GM19238 (cell line): ENCODE results near the gene MDFI.

Experiments
- DNase-seq: peaks from one replicate; pipeline ENCODE4 v3.0.0; 2011; ENCODE audit warnings: low spot score; ENCODE audit not compliant: insufficient read length

MDFI gene

DNA sequence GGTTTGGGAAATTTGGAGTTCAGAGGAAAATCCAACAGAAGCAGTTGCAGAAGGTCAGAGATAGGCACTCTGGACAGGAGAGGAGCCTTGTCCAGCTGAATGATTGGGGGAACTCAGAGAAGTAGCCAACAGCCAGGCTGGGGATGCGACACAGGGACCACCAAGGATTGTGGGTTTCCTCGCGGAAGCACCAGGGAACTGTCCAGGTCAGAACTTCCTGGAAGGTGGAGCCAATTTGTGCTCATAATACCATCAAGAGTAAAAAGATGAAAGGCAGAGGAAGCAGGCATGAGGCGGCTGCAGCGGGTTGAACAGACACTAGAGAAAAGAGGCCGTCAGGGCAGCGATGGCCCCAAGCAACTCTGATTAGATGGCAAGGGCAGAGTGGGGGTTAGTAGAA is 33.7 kb downstream of the MDFI start:
- no peak for DNase-seq

- no peak for DNase-seq
Measured at GRCh38 chr6:41672816-41673703, 34.8 kb downstream of the MDFI start.

- no peak for DNase-seq
Measured at GRCh38 chr6:41673704-41674000, 35.4 kb downstream of the MDFI start.

- no peak for DNase-seq
Measured at GRCh38 chr6:41674231-41675000, 36.1 kb downstream of the MDFI start.

GRCh38 chr6:41675176-41675775 is 37.0 kb downstream of the MDFI start:
- no peak for DNase-seq

- no peak for DNase-seq
Measured at GRCh38 chr6:41675992-41676391, 37.7 kb downstream of the MDFI start.

DNA sequence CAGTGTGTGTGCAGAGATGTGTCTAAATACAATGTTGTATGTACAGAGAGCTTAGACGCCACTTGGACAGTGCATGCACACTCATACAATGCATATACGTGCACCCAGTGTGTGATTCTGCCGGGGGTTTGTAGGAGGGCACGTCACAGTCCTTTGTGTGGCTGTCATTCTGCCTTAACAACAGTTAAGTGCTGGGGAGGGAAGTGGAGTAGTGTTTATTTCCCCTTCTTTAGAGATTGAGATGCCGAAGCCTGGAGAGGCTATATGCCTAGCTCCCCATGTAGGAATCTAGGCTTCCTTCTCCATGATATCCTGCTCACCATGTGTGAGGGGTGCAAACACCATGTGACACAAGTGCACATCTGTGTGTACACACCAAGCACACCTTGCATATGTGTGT is 38.2 kb downstream of the MDFI start:
- no peak for DNase-seq

- DNase-seq, result no peak
Measured at GRCh38 chr6:41677124-41677921, 39.1 kb downstream of the MDFI start.

DNA sequence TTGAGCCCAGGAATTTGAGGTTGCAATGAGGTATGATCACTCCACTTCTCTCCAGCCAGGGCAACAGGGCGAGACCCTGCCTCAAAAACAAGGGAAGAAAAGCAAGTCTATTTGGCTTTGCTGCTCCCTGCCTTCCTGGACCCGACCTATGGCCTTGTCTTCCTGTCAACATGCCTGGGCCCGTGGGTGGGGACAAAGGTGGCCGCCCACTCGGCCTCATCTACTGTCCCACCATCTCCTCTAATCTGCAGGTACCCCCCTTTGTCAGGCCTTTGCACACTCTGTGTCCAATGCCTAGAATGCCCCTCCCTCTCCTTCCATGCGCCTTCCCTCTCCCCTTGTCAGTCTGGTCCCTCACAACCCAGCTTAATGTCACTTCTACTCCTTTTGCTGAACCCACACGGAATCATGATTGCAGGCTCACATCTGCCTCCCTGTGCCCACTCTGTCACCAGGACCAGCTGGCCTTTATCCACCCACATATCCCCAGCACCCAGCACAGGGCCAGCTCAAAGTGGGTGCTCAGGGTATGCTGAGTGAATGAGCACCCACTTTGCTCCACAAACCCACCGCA is 40.3 kb downstream of the MDFI start:
- DNase-seq, result no peak

DNA sequence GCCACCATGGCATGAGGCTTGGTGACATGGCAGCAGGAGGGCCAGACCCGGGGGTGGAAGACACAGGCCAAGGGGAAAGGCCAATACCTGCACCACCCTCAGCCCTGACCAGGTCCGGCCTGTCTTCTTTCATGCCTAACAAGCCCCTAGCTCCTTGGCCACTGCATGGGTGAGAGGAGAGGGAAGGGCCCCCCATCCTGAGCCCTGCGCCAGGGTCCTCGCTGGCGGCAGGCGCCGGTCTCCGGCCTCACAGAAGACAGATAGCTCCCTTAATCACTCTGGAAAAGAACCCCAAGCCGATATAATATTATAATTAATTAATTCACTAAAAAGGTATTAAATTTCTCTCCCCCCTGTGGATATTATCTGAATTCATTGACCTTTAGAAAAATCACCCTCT is 41.4 kb downstream of the MDFI start:
- DNase-seq, result no peak

- no peak for DNase-seq
Measured at GRCh38 chr6:41680182-41680965, 42.1 kb downstream of the MDFI start.

DNA sequence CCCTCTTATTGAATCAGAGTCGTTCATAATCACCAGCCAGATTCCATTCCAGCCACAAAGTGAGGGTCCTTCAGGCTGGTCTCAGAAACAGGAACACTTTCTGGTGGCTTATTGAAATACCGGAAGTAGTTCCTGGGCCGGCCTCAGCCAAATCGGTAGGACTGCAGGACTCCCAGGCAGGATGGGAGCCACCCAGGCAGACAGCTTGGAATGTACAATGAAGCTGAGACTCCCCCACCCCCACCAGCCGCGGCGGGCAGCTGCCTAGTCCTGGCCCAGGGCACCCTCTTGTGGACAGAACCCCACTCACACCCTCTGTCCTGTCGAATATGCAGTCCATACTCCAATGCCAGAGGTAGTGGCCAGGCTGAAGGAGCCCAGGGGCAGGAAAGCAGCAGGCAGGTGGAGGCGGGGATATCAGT is 43.8 kb downstream of the MDFI start:
- peak; percentile 83 for DNase-seq

DNA sequence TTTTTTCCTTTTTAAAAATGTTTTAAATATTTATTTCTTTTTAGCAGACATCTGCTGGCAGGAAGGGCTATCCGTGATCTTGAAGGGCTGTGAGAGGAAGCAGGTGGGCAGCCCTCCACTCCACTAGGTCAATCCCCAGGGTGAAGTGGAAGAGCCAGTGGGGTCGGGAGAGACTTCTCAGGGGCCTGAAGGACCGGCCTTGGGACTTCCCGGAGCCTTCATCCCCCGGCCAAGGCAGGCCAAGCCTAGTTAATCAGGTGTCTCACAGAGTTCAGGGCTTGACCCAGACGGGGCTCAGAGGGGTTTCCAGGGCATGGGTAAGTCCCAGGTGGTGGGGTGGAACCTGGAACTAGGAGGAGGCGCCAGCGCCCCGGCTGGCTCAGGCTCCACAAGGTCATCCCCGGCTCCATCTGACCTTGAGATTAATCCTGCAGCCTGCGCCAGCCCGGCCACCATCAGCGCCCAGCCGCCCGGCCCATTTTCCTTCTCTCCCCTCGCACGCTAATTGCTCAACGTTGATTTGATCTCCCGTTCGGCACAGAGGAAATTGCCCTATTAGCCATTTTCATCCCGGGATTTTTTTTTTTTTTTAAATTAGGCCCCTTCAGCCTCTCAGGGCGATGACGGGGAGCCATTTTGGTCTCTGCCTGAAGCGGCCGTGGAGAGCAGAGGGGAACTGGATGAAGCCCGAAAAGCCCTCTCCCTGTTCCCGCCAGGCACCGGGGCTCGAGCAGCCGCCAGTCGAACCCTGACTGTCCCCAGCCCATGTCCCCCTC is 44.4 kb downstream of the MDFI start:
- no peak for DNase-seq

- DNase-seq, result no peak
Measured at GRCh38 chr6:41683273-41683522, 44.9 kb downstream of the MDFI start.

DNA sequence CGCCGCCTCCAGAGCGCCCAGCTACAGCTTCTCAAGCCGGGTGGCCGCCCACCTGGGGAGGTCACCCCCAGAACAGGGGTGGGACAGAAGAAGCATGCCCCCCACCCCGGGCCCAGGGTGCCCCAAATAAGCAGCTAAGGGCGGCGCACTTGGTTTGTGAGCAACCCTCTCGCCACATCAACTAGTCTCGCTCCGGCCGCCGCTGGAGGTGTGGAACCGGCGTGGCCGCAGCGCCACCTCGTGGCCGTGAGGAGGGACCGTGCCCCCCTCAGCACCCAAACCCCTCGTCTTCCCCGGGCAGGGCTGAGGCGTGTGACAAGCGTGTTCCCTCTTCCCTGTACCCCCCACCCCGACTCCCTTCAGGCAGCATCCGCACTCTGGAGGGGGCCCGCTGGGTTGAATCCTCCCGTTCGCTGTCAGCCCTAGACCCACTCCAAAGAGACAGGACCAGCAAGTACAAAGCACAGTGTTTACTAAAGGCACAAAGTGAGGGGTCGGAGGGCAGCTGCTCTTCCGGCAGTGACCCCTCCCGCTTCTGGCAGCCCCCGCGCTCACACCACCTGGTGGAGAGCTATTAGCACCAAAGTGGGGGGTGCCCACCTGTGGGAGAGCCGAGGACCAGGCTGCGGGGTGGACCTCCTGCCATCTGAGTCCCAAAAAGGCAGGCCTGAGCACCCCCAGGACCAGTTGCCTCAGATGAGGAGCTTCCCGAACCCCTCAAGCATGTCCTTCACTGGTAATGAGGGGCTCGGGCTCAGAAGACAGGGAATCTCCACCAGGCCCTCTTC is 45.4 kb downstream of the MDFI start:
- peak; percentile 92 for DNase-seq

- no peak for DNase-seq
Measured at GRCh38 chr6:41684311-41685180, 46.3 kb downstream of the MDFI start.

GRCh38 chr6:41685641-41686380 is 47.5 kb downstream of the MDFI start:
- DNase-seq, result no peak
